ENCODE results near the gene IRAK1. TPM values are rescaled to one million over a fixed set of nuclear protein-coding genes. Genes with fewer than 3 reads are reported as not detected.

IRAK1 gene
- total and polyA plus RNA-seq, 9 of the 15 experiments (the other 6 are each of a cell fraction or from before 2014, with no cell fraction given) = 11.6 to 261 (median 91.6) TPM

DNA sequence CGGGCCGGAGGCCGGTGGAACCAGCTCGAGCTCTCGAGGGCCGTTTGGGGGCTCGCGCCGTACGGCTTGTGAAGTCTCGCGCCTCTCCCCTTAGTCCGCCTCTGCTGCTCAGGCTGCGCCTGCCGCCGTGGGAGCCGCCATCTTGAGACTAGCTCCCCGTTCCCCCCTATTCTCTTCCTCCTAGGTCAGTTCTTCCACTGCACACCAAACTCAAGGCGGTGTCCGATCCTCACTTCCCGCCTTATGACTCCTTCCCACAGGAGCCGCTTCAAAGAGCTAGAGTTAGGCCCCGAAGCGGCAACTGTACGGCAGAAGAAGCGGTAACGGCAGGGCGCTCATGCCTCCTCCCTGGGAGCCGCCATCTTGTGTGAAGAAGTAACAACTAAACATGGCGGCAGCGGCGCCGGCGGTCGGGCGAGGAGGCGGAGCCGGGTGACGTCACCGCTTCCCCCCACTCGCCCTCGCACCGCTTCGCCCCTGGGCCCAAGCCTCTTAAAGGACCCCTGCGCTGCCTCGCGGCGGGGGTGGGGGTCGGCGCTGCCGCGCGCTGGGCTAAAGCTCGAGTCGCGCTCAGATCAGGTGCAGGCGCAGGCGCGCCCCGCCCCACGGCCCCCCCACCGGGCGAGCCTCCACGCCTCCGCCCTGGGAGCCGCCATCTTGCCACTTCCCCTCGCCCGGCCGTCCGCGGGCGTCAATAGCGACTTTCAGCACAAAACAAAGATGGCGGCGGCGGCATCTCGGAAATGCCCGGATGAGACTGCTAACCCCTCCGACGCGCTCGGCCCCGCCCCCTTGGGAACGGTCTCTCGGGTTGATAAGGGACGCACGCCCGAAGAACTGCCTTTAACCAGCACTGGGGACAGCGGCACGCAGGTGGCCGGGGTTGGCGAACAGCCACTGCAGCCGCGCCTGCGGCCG, 48.0 kb downstream of the IRAK1 start, which contains the start of gene HCFC1 (continued):
- TF ChIP-seq MYC (IDR thresholded peaks at IDR 0.05; ENCODE audit: low read depth, low read length) (peak; percentile 90; the same call in 1 of the 2 replicates), MYC (CRISPR knock-in tag; IDR thresholded peaks at IDR 0.05; ENCODE audit: borderline replicate concordance, low read depth) (no peak), ZNF551 (CRISPR knock-in tag; IDR thresholded peaks at IDR 0.05) (no peak), BHLHE40 (IDR thresholded peaks at IDR 0.05; ENCODE audit: low read length) (no peak), XRCC5 (IDR thresholded peaks at IDR 0.05; ENCODE audit: low read depth, low read length) (no peak), RCOR1 (IDR thresholded peaks at IDR 0.05; ENCODE audit: borderline replicate concordance in 1 of 2, low read depth in 2 of 2, low read length in 2 of 2) (no peak), HNRNPL (IDR thresholded peaks at IDR 0.05; ENCODE audit: low read depth, low read length) (no peak), HDAC8 (tag; IDR thresholded peaks at IDR 0.05) (peak; percentile 91), SNIP1 (IDR thresholded peaks at IDR 0.05; ENCODE audit: low read depth) (no peak), MYNN (IDR thresholded peaks at IDR 0.05) (no peak), MYNN (CRISPR knock-in tag; IDR thresholded peaks at IDR 0.05) (no peak), ETV5 (CRISPR knock-in tag; IDR thresholded peaks at IDR 0.05; ENCODE audit: low read depth) (peak; percentile 41; the same call in 1 of the 2 replicates), POLR2H (tag; IDR thresholded peaks at IDR 0.05; ENCODE audit: low read depth) (no peak), MEF2D (tag; conservative IDR thresholded peaks at IDR 0.05; ENCODE audit: low read depth) (peak; percentile 60; the same call in 1 of the 2 replicates), RBM22 (IDR thresholded peaks at IDR 0.05; ENCODE audit: low read depth, low read length, poor library complexity, severe bottlenecking) (peak; percentile 75), POLR3A (IDR thresholded peaks at IDR 0.05; ENCODE audit: borderline replicate concordance, extremely low read depth, insufficient read depth, insufficient read length) (no peak), ZNF507 (tag; conservative IDR thresholded peaks at IDR 0.05) (no peak), ARID2 (IDR thresholded peaks at IDR 0.05) (no peak), MAZ (CRISPR knock-in tag; conservative IDR thresholded peaks at IDR 0.05 in 1 of 2, IDR thresholded peaks at IDR 0.05 in 1 of 2) (peak; percentile 81 to 86), ZNF212 (CRISPR knock-in tag; IDR thresholded peaks at IDR 0.05) (no peak), ASH1L (IDR thresholded peaks at IDR 0.05; ENCODE audit: borderline replicate concordance, low read depth, partially characterized antibody) (no peak), NFXL1 (CRISPR knock-in tag; IDR thresholded peaks at IDR 0.05) (no peak)
- TF ChIP-seq, protein P1, sequence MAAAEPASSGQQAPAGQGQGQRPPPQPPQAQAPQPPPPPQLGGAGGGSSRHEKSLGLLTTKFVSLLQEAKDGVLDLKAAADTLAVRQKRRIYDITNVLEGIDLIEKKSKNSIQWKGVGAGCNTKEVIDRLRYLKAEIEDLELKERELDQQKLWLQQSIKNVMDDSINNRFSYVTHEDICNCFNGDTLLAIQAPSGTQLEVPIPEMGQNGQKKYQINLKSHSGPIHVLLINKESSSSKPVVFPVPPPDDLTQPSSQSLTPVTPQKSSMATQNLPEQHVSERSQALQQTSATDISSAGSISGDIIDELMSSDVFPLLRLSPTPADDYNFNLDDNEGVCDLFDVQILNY (CRISPR knock-in tag; IDR thresholded peaks at IDR 0.05) = peak; percentile 23; the same call in 1 of the 2 replicates
- TF ChIP-seq, protein P2, sequence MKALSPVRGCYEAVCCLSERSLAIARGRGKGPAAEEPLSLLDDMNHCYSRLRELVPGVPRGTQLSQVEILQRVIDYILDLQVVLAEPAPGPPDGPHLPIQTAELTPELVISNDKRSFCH (CRISPR knock-in tag; IDR thresholded peaks at IDR 0.05) = no peak
- TF ChIP-seq, protein P2 (tag; IDR thresholded peaks at IDR 0.05) = no peak; the same call in none of the 2 replicates
- TF ChIP-seq, protein P3, sequence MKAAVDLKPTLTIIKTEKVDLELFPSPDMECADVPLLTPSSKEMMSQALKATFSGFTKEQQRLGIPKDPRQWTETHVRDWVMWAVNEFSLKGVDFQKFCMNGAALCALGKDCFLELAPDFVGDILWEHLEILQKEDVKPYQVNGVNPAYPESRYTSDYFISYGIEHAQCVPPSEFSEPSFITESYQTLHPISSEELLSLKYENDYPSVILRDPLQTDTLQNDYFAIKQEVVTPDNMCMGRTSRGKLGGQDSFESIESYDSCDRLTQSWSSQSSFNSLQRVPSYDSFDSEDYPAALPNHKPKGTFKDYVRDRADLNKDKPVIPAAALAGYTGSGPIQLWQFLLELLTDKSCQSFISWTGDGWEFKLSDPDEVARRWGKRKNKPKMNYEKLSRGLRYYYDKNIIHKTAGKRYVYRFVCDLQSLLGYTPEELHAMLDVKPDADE (conservative IDR thresholded peaks at IDR 0.05; ENCODE audit: control insufficient read depth, low read depth, low read length) = peak; percentile 76; the same call in 1 of the 2 replicates
